DMS153 treated with DMSO at 0.1 percent for 48 hours (cell line): ENCODE data around the gene RPS15.
A peak's percentile ranks its signal among the peaks of the same experiment; 100 is the strongest.

ENCODE experiments used
- DNase-seq: peaks from one replicate; lab custom pipeline; 2025; ENCODE audit not compliant: unreplicated experiment; lab: John Stamatoyannopoulos, UW

The RPS15 gene

DNA sequence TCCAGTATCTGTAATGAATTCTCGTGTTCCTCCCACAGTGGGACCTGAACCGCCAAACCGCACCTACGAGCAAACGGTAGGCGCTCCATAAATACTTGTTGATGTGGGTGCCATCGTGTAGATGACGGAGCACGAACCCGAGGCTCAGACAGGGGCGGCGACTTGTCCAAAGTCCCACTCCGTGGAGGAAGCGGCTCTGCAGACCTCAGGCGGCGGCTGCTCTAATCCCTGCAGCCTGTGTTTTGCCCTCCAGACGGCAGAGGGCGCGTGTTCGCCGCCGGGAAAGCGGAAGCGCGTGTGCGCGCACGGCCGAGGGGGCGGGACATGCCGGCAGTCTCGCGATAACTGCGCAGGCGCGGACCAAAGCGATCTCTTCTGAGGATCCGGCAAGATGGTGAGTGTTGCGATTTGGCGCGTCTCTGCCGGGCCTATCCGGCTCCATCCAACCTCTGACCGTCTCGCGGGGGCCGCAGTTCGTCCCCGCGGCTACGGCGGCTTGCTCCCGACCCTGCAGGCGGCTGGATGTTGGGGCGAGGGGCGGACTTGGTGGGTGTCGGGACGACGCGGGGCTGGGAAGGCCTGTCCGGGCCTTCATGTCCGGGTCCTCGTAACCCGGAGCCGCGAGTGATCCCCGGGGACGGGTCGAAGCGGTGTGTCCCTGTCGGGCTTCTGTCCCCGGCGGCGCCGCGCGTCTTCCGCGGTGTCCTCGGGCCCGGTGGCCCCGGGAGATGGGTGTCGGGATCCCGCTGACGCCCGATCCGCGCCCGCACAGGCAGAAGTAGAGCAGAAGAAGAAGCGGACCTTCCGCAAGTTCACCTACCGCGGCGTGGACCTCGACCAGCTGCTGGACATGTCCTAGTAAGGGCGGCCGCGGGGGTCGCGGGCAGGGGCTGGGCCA is at the start of gene RPS15:
TSS of gene RPS15 (plus strand) at position 362 of the 898 bp plus-strand sequence. CDS start at position 392, 30 bp downstream.
- DNase-seq = peak; percentile 52

DNA sequence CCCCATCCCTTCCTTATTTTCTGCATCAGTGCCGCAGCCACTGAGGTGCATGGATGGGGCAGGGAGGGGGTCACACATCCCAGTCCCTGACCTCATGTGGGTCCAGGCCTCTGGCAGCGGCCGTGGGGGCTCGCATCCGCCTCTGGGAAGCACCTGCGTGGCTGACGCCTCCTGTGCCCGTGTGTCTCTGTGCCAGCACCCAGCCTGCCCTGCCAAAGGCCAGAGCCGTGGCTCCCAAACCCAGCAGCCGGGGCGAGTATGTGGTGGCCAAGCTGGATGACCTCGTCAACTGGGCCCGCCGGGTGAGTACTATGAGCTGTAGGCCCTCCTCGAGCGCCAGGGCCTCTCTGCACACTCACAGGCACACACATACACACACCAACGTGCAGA is 49.6 kb upstream of the RPS15 start:
- no peak for DNase-seq

DNA sequence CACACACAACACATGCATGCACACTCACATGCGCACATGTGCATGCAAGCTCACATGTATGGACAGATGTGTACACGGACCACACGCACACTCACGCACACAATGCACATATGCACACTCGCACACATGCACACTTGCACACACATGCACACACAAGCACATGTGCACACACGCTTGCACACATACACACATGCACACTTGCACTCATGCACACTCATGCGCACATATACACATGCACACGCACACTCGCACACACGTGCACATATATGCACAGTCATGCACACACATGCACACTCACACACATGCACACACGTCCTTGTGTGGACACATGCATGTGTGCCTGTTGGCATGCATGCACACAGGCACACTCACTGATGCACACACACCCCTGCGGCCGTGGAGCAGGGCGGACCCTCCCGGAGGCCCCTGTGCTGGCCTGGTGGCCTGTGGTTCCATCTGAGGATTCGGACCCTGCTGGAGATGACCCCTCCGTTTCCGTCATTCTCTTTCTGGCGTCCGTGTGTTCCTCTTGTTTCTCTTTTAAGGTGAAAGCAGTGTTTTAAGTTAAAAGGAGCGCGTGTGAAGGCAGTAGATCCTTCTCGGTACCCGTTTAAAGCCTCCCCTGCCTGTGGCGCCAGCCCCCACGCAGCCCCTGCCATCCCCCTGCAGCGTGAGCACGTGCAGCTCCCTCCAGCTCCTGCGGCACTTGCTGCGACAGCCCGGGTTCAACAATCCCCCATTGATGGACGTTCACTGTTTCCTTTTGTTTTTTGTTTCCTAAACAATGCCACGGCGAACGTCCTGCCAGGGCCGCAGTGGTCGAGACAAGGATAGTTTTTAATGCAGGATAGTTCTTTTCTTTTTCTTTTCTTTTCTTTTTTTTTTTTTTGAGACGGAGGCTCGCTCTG is 48.9 kb upstream of the RPS15 start:
- DNase-seq = no peak

GRCh38 chr19:1390890-1391423 is 47.2 kb upstream of the RPS15 start:
- DNase-seq = no peak

DNA sequence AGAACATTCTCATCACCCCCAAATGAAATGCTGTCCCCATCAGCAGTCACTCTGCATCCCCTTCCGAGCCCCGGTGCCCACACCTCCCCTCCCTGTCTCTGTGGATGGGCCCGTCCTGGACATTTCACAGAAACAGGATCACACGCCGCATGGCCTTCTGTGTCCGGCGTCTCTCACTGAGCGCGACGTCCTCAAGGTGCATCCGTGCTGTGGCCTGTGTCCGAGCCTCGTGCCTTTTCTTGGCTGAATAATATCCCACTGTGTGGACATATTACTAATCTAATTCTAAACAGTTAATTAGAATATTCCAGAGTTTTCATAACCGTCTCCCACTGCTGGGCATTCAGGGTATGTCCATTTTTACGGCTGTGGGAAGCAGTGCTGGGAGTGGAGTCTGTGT is 45.8 kb upstream of the RPS15 start:
- no peak for DNase-seq

DNA sequence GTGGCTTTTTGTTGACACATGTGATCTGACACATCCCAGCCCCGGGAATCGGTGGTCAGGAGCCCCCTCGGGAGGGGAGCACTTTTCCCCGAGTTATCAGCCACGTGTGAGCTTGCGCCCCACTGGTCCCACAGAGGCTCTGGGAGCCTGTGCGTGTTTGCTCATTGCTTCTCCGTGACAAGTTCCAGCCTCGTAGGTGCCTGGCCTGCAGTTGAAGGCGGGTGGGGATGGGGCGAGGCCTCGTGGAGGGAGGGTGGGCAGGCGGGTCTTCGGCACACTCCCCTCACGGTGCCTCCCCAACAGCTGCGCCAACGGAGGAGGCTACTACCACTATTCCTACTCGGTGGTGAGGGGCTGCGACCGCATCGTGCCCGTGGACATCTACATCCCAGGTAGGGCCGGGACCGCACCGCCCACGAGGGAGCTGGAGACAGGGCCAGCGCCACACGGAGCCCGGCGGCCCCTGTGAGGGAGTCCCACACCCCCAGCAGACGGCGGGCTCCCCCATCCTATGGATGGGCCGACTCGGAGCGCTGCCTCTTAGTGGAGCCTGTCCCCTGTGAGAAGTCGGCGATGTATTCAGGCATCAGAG is 45.2 kb upstream of the RPS15 start:
- no peak for DNase-seq

- no peak for DNase-seq
Measured at GRCh38 chr19:1393841-1394240, 44.4 kb upstream of the RPS15 start.

GRCh38 chr19:1394252-1395193 is 43.7 kb upstream of the RPS15 start:
- no peak for DNase-seq

DNA sequence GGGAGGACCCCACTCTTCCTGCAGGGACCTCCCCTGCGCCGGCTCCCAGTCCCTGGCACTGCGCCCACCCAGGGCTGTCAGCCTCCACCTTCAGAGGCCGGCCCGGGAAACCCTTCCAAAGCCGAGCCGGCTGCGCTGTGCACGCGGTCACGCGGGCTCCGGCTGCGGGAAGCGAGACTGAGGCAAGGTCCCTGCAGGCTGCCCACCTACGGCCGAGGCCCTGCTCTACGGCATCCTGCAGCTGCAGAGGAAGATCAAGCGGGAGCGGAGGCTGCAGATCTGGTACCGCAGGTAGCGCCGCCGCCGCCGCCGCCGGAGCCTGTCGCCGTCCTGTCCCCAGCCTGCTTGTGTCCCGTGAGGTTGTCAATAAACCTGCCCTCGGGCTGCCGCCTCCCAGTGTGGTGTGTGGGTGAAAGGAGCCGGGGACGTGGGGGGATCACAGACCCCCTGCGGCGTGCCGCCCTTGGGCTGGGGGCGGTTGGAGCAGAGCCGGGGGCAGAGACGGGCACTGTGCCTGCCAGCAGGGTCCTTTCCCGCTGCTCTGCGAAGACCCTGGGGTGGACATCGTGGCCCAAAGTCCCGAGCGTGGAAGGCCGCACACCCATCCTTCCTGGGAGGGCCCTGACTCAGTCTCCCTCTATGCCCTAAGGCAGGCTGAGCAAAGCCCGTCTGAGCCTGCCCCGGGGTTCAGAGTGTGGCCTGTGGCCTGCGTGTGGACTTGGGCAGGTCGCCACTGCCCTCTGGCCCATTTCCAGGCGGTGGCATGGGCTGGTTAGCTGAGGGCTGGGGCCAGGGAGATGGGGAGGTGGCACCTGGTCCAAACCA is 42.8 kb upstream of the RPS15 start:
- DNase-seq = no peak

DNA sequence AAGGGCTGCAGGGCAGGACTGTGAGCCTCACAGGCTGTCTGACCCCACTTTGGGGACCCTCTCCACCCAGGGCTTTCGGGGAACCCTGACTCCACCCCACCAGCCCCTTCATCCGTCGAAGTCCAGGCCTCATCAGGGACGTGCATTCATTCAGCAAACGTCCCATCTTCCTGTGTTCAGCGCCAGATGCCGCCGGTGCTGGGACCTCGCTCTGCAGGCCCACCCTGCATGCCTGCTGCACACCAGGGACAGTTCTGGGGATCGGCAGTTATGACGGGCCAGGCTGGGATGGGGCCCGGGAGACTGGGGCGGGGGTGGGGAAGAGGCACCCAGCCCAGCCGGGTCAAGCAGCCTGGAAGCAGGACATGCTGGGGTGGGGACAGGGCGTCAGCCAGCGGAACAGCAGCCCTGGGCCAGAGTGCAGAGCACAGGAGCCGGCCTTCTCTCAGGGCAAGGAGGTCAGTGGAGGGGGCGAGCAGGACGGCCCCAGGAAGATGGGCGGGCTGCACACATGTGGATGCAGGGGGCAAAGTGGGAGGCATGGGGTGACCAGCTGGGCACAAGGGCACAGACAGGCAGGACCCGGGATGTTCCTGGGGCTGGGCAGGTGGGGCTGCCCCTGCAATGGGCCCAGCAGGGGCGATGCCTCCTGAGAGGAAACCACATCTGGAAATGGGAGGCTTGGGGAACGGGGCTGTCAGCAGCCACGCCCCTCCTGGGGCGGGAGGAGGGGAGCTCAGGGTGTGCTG is 42.0 kb upstream of the RPS15 start:
- DNase-seq = no peak

- DNase-seq = no peak
Measured at GRCh38 chr19:1396768-1397679, 41.2 kb upstream of the RPS15 start.

- DNase-seq = no peak
Measured at GRCh38 chr19:1397838-1398237, 40.4 kb upstream of the RPS15 start.

DNA sequence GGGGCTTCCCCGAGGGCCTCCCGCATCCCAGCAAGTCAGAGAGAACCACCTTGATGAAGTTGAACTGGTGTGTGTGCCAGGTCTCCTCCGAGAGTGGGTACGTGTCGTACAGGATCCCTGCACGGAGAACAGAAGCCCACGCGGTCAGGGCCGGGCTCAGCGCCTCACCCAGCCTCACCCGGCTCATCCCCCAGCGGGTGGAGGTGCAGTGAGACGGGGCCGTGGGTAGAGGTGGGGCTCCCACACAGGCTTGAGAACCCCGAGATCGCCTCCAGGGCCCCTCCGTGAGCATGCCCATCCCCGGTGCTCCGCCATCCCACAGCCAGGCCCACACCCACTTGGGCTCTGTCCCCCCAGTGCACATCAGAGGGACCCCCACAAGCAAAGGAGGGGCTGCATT is 39.1 kb upstream of the RPS15 start:
- no peak for DNase-seq

DNA sequence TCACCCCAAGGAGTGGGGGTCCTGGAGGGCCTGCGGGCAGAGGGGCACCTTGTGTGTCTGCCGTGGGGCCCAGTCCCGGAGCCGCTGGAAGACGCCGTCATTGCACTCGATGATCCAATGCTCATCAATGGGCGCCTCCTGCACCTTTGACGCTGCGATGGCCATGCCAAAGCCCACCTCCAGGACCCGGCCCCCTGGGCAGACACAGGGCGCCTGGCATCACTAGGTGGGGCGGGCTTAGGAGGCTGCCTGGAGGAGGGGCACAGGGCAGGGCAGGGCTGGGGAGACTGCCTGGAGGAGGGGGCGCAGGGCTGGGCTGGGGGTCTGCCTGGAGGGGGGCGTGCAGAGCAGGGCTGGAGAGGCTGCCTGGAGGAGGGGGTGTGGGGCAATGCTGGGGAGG is 38.5 kb upstream of the RPS15 start:
- no peak for DNase-seq

DNA sequence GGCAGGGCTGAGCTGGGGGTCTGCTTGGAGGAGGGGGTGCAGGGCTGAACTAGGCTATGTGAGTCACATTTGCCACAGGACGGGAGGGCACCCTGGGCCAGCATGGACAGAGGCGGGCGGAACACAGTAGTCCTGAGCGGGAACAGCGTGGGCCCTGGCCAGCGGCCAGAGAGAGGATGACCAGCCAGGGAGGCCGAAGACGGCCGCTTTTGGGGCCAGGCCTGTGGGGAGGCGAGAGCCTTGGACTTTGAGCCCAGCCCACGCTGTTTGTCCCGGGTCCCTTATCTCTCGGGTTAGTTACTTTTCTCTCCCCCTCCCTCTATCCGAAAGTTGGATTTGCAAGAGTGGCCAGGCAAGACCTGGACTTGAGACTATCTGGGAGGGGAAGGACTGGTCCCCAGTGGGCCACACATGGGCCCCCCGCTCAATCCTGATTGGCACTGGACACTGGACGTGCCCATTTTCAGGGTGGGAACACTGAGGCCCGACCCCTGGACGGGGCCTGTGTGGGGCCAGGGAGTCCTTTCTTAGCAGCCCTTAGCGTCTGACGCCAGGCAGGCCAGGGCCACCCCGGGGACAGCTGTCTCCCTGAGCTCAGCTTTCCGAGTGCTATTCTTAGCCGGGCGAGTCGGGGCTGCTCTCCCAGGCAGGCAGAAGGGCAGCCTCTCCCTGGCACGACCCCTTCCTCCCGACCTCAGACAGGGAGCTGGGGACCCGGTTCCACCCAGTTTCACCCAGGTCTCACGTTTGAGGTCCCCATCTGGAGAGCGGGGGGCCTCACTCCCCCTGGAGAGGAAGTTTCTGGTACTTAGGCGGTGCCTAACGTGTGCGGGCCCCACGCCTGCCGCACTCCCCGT is 37.7 kb upstream of the RPS15 start:
- DNase-seq = no peak

GRCh38 chr19:1401138-1401888 is 36.9 kb upstream of the RPS15 start, which contains the start of gene GAMT:
Gene GAMT (minus strand): TSS chr19:1401542. CDS start chr19:1401476, 66 bp downstream.
- DNase-seq = no peak
